Left renal cortex interstitium (tissue), 4 donors: Measurements from ENCODE around the gene GDPD5. TPM values are rescaled to one million over a fixed set of nuclear protein-coding genes. Genes with fewer than 3 reads are reported as not detected.

Experiments
- DNase-seq, 4 donors: peaks; one replicate each; pipeline ENCODE4 v3.0.0-alpha.2; 2013; ENCODE audit warnings: low read depth in 4 of 4, low spot score in 2 of 4, missing footprints in 1 of 4
- polyA plus RNA-seq, 4 donors: library from polyadenylated mRNA; unstranded; fragments of 120-200 nt; gene quantifications; one replicate each; pipeline ENCODE4 v1.2.1, GENCODE V29; 2013; ENCODE audit not compliant: insufficient read length in 4 of 4

The GDPD5 gene
- polyA plus RNA-seq, 4 donors: 6.7 to 17.4 (median 11.8) TPM

DNA sequence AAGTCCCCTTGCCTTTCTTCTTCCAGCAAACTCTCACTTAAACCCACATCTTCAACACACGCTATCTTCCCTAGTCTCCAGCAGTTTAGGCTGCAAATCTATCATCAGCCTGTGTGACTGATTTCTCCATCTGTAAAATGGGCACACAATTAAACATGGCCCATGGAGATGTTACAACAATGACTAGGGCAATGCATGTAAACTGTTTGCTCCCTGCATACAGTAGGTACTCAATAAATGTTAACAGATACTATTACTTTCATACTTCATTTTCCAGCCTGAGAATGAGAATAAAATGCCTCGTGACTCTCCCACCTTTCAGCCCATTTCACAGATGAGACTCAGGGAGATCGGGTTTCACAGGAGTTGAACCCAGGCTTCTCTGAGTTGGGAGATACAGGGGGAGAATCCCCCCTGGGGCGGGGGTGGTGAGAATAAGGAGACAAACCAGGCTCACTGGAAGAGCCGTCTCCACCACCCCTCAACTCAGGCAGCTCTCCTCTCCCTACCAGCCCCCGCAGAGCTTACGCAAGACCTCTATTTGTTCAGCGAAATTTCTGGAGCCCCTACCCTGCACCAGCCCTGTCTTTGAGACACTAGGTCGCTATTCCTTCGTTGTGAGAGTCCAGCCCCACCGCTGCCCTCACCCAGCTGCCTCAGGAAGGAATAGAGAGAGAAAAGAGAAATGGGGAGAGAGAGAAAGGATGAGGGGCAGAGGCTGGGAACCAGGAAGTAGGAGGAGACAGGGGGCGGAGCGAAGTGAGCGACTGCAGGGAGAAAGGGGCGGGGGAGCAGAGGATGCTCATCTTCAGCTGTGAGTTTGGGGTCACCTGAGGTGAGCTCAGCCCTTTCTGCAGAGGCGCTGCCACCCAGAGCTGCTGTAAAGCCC lies 50.6 kb downstream of the GDPD5 start:
- DNase-seq: peak in 1 of 4 donors; percentile 63

DNA sequence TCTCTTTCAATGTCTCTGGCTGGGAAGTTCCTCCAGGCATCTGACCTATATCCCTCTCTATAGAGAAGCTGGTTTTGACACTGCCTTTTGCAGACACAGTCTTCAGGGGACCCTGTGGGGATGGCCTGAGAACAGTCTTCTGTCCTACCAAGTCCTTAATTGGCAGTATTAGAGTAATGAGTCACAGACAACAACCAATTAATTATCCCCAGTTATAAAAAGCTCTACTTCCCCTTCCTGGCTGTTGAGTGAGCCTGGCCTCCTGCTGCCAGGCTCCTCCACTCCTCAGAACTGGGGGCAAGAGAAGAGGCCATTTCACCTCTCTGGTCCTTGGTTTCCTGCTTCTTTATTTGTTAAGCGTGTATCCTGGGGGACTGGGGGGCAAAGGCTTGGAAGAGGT lies 51.5 kb downstream of the GDPD5 start:
- no peak for DNase-seq

DNA sequence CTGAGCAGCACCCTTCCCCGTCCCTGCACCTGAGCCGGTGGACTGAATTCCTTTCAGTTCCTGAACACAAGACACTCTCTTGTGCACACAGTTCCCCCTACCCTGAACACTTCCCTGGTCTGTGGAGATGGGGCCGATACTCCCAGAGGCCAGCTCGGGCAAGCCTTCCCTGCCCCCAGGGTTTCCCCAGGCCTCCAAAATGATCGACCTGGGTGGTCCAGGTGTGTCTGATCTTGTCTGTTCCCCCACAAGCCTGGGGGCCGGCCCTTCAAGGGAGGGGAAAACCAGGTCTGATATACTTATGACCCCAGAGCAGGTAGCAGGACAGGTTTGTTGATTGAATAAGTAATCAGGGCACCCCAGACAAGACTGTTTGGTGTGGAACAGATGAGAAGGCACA lies 52.1 kb downstream of the GDPD5 start:
- no peak for DNase-seq

DNA sequence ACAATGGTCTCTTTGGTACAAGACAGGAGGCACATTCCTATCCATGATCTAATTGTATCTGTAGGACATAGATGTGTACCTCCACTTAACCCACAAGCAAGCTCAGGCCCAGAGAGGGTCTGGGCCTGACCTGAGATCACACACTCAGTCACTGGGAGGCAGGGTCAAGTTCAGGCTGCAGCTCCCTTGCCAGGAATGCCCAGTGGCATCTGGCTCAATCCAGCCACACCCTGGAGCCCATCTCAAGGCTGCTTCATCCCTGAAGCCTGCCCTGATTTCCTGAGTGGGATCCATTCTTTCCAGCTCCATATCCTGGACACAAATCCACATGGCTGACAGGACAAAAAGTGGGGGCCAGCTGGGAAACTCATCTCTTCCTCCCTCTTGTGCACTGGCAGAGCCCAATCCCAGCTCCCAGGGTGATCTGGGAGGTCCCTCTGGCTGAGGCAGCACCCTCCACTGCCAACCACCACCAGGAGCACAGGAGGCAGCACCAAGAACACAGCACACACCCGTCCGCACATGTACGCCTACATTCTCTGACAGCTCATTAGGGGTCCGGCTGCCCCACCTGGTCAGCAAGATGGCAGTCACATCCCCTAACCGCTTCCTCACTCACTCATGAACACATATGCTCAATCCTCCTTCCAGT lies 53.5 kb downstream of the GDPD5 start:
- DNase-seq: no peak

DNA sequence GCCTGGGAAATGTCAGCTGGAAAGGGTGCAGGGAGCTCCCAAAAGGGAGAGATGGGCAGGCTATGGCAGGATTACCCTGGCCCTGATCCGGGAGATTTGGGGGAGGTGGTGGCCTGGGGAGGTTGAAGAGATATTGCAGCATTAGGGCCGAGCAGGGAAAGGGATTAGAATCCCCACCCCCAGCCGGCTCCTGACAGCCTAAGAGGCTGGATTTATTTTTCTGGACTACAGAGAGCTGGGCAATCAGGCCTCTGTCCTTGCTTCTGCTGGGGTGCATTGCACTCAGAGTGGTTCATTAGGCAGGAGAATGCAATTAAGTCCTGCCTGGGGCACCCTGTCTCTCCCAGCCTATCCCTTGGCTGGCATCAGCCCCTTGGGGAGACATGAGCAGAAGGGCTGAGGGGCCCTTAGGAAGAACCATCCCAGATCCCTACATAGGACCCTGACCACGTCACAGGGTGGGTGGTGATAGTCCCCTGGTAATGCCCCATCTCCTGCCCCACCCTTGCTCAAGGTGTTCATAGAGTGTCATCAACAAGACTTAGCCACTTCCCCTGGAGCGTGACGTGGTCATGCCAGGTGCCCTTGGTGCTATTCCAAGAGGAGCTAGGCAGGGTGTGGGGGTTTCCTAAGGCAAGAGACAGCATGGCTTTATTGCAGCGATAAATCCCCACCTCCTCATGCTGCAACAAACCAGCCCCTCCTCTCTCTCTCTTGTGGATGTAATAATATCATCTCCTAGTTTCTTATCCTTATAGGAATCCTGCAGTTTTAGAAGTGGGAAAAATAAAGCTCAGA lies 54.4 kb downstream of the GDPD5 start:
- DNase-seq: no peak

DNA sequence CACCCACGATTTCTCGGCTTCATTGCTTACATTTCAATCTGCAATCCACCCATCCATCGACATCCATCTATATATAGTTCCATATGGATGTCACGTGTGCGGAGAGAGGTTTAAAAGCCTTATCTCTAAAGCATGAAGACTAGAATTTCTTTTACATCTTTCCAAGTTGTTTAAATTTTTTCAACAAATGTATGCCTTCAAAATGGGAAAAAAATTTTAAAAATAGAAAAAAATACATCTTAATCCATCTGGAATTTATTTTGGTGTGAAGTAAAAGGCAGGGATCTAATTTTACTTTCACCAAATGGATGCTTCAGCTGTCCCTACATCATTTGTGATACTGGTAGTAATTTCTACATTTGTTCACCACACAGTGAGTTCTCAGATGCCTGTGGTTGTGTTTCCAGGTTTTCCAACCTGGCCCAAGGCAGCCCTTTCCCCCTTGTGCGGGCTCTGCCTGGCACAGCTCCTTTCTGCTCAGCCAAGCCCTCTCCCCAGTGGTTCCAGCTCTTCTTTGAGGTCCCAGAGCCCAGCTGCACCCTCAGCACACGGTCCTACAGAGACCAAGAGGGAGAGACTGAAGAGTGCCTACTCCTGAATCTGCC lies 55.2 kb downstream of the GDPD5 start:
- no peak for DNase-seq

DNA sequence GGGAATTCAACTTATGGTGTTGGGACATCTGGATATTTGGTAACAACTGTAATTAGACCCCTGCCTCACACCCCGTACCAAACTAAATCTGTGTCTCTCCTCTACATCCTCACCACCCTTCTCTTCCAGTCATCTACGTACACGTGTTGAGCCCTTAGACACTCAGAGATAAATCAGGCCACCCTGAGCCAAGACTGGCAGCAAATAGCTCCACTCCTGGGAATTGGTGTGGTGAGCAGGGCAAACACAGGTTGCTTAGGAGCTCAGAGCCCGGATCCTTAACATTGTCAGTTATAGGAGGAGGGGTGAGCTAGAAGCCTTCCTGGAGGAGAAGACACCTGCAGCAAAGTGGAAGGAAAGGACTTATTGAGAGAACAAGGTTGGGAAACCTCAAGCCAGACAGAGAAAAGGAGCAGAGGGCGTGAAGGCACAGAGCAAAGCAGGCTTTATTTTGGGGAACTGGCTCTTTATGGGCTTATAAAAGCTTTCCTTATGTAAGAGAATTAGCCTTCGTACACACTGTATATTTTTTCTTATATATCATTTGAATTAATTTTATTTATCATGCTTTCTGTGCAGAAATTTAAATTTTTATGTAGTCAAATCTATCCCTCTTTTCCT lies 55.8 kb downstream of the GDPD5 start:
- DNase-seq: no peak

DNA sequence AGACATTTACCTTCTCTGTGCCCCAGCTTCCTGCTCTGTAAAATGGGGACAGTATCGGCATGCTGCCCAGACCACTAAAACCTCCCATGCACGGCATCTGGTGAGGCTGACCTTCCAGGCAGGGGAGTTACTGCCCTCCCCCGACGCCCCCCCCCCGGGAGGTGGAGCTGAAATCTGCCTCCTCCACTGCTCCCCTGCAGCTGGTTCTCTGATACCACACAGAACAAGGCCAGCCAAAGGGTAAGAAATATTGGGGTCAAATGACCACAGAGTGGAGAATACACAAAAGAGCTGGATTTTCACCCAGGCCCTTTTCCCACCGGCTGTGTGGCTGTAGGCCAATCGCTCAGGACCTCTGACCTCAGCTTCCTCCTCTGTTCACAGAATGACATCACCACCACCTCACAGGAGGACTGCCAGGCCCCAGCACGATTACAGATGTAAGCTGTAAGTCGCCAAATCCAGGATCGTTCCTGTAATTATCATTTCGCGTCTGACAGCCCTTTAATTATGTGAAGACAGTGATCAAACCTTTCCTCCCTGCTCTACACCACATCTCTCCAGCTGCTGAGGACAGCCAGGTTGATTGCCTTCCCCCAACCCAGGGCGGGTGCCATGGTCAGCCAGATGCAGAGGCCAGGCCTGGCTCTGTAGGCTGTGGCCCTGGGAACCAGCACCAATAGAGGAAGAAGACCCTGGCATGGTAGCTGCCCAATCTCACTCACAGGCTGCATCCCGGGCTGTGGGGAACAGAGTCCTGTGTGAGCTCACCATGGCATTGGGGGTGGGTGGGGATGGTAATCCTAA lies 57.0 kb downstream of the GDPD5 start:
- DNase-seq: no peak

DNA sequence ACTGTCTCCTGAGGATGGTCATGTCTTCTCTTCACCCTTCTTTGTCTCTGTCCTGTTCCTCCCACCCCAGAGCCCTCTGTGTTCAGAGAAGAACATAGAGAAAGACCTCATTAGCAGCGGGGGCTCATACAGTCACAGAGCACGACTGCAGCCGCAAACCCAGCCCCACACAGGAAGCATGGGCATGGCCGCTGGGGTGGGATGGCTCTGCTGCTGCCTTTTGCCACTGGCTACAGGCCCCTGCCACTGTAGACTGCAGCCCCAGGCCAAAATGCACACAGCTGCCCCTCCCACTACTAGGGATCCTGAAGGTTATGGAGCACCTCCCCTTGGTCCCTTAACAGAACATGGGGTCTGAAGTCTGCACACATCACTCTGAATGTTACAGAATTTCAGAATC lies 57.9 kb downstream of the GDPD5 start:
- DNase-seq: no peak

DNA sequence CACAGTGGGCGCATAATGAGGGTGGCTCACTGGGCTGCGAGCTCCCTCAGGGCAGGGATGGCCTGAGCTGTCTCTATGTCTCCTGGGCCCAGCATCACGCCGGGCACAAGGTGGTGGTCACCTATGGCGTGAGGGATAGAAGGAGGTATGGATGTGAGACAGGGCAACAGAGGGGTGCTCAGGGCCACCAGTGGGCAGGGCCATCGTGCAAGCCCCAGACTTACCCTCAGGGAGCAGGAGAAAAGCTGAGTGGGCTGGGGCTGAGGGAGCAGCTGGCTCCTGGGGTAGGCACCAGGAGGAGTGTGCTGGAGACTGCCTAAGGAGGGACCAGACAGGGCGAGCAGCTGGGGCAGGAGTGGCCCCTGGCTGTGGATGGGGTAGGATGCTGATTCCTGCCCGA lies 58.4 kb downstream of the GDPD5 start:
- DNase-seq: no peak

DNA sequence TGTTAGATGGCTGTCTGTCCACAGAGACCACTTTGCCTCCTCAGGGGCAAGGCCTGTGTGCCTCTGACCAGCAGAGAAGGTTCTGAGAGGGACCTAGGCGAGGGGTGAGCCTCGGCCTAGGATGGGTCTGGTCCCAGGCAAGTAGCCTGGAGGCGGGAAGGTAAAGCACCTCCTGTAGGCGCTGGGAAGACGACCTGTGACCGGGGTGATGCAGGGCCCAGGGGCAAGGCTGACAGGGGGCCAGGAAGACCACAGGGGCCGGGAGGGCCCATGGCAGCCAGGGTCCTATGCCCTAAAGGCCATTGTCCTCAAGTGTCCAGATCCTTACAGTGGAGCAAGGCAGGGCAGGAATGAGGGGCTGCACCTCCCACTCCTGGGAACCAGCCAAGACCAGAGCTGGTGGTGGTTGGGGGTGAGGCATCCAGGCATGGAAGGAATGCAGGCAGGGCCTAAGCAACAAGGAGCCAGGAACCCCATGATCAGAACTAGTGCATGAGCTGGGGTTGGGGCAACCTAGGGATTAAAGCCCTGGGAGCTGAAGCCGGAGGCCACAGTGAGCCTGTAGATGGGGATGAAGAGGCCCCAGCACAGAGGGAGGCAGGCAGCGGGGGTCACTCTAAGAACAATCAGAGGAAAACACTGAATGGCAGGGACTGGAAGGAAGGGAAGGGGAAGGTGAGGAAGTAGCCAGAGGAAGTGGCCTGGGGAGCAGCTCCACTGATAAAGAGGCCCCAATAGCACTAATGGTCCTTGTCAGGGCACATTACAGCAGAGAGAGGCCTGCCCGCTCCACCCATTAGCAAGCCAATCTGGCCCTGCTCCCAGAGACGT lies 59.8 kb downstream of the GDPD5 start:
- DNase-seq: no peak

DNA sequence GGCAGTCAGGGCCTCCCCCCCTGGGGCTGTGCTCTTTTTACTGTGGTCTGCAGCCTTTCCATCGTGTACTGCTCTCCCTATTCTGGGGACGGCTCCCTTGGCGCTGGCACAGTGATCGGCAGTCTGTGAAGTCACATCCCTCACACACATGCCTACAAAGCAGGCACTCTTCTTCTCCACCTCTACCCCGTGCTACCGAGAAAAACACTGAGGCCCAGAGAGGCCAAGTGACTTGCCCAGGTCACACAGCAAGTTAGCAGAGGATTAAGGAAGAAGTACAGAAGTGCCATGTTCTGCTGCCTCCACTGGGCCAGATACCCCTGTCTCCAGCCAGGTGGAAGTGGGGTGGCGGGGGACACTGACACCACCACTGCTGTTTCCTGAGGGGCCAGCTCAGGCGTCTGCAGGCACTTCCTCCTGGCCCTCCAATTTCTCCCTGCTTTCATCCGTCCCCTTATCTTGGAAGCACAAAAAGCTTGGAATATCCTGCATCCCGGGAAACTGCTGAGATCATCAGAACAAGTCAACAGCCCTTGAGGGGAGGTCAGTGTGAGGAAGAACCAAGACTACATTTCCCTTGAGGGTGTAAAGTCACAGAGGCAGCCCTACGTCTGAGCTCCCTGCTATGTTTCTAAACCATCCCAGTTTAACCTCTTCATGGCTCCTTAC lies 62.5 kb downstream of the GDPD5 start:
- no peak for DNase-seq

DNA sequence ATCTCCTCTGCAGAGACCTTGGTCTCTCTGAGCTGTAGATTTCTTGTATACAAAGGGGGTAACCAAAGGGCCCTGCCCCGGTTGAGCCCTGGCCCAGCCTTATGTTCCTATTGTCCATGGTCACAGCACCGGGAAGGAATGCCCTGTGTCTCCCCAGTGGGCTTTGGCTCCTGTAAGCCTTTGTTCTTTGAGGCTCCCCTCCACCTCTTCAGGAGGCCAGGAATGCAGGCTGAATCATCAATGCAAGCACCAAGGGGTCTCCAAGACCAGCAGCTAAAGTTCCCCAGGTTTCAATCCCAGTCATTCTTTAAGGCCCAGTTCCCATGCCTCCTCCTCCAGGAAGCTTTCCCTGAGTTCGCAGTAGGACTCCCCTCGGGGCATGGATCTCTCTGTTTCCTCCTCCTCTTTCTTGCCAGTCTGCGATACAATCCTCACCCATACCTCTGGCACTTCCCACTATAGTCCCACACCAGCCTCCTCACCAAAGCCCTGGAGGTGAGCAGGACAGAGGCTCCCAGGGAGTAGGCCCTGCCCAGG lies 63.6 kb downstream of the GDPD5 start:
- DNase-seq: no peak

DNA sequence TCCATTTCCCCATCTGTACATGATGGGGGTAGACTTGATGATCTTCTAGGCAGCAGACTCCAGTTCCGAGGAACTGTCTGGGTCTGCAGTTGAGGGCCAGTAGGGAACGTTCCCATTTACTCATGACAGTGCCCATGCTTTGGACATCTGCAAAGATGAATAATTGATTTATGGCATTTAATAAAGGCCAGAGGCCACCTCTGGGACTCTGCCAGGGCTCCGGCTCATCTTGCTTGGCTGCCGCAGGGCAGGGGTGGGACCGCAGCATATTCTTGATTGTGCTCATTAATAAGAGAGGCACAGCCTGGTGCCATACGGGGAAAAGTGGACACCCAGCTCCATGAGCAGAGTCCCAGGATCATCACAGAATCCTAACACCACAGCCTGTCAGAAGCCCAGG lies 64.6 kb downstream of the GDPD5 start:
- no peak for DNase-seq

DNA sequence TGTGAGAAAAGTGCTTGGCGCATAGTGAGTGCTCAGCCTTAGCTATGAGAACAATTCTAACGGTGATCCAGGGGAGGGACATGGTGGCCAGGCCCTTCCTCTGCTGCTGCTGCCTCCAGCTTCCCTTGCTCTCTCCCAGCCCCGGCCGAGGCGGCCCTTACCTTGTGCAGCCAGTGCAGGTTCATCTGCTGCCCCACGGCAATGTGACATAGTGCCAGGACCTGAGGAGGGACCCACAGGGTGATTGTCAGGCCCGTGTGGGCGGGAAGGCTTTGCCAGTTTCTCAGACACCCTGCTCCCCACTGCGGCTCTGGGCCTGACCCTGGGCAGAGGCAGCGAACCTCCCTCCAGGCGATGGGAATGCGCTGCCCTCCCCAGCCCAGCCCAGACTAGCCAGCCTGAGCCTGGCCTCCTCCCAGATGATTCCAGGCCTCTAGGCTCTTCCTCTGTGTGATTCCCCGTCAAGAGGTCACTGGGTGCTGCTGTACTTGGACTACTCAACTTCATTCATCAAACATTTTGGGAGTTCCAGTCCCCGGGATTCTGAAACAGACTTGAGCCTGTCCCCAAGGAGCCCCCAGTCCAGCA lies 69.1 kb downstream of the GDPD5 start:
- DNase-seq: no peak

DNA sequence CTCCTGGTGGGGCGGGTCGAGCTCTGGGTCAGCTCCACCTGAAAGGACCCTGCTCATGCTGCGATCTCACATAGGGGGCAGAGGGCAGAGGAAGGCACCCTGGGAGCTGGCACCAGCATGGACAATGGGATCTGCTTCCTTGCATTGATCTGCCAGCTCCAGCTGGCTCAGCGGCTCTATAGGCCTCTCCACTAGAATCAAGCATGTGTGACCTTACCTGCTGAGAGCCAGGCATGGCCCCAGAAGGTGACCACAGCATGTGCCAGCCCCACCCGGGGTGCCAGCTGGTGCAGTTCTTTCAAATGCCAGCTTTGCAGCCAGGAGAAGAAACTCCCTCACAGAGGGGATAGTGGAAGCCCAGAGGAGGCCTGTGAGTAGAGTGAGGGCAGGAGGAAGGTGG lies 70.8 kb downstream of the GDPD5 start:
- DNase-seq: no peak

DNA sequence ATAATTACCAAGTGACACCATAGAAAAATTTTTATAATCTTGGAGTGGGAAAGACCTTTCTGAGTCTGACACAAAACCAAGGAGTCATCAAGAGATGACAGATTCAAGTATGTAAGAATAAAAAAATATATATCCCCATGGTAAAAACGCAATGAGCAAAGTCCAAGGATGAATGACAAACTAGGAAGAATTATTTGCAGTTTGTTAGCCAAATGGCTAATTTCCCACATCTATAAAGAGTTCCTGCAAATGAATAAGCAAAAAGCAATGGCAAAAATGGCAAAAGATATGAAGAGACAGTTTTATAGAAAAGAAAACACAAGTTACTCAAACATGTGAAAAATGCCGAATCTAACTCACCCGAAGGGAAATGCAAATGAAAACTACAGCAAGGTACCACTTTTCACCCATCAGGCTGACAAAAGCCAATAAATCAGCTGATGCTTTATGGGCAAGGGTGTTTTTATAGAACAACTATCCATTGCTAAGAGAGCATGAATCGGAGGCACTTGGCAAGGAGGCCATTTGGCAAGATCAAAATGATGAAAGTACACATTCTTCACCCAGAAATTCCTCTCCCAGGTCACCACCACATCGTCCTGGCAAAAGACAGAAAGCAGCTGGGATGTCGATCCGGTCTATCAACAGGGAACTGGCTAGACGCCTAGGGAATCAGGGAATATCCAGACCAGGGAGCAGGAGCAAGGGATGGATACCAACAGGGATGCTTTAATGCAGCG lies 71.7 kb downstream of the GDPD5 start:
- no peak for DNase-seq
